GM18507 (cell line): ENCODE measurements around the gene AGBL1.
"Not testable (repeated sequence)": the region's sequence is repeated elsewhere in the genome, so short reads cannot be mapped to it uniquely, and the experiment has no call there.

Experiments
- DNase-seq: peaks from one replicate; pipeline ENCODE4 v3.0.0; 2011; ENCODE audit warnings: low read depth; ENCODE audit not compliant: insufficient read length; ENCODE audit errors: extremely low spot score
- FAIRE-seq: peaks from 2 replicates; lab custom pipeline; 2011; peaks lifted over from hg19 to GRCh38; lab: Jason Lieb, UNC

AGBL1 gene

GRCh38 chr15:86917361-86917671 is 837.6 kb downstream of the AGBL1 start:
- FAIRE-seq: no peak
- no peak for DNase-seq

- FAIRE-seq (no peak), DNase-seq (no peak)
Observed at GRCh38 chr15:86919581-86919980, 839.9 kb downstream of the AGBL1 start.

DNA sequence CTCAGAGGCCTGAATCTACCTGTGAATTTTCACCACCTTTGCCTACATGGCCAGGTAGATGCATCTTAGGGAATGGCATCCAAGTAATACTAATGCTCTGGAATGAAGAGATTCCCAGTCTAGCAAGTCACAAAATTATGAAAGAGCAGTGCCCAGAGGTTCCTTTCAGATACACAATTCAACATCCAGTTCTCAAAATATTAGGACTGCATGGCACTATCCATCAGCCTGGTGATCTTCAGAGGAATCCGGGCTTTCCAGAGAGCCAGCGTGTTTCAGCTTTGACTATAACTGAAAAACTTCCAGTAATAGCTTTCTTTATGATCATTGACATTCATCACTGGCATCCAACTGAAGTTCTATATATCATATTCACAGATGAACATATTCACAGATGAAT is 849.8 kb downstream of the AGBL1 start:
- no peak for FAIRE-seq
- DNase-seq: no peak

DNA sequence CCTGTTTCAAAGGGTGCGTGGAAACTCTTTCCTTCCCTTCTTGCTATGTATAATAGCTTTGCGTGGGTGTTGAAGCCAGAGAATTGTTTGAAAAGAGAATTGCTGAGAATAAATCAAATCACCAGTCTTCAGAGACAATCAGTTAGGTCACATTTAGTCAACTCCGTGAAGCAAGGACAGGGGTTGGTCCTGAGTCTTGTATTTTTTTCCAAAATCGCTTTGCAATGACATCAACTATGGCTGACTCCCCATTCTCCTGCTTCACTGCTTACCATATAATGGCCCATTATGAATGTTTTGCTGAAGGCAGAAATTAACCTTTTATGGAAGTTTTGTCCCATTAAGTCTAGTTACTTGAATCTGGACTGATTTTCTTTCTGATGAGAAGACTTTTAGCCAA is 852.8 kb downstream of the AGBL1 start:
- FAIRE-seq (no peak), DNase-seq (no peak)

GRCh38 chr15:86935841-86936240 is 856.2 kb downstream of the AGBL1 start:
- DNase-seq (no peak), FAIRE-seq (no peak)

DNA sequence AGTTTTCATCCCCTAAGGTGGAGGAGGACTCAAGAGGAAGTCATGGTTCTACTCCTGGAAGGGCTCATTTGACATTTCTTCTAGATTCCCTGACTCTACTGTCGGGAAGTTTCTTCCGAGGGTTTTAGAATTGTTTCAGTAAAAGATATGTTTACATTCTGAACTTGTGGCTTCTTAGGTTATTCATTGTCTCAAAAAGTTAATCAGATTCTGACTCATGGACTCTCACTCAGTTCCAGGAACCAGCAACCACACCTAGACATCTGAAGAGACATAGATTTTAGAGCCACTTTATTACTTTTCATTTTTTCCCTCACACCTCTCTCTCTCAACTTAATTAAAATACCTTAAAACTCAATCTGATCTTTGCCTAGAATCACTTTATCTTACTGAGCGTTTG is 862.6 kb downstream of the AGBL1 start:
- no peak for FAIRE-seq

DNA sequence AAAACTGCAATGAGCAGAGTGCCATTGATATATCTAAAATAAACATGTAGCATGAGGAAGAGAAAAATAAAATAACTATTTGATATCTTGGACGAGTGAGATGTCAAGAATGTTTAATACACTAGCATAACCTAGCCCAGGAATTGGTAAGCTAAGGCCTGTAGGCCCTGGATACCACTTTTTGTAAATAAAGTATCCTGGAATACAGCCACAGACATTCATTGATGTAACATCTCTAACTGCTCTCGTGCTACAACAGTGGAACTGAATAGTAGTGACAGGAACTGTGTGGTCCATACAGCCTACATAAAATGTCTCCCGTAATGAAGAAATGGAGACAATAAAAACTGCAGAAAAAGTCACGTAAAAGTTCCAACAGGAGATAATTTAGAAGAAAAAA is 869.0 kb downstream of the AGBL1 start:
- no peak for FAIRE-seq
- no peak for DNase-seq

More for the DNA sequence above, 862.6 kb downstream of the AGBL1 start:
- no peak for DNase-seq

DNA sequence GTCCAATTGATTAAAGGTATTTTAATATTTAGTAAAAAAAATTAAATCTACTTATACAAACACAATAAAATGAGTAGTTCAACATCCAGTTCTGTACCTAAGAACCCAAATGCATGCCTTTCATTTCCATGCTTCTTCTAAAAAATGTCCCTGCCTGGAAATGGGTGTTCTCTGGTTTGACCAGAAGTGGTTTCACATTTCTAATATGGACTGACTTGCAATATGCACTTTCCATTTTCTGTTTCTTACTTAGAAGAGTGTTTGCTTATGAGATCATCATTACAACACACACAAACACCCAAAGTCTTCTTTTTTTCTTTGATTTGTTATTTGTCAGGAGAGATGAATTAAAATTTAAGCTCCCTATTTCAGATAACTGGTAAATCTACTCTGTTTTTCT is 879.6 kb downstream of the AGBL1 start:
- FAIRE-seq (no peak), DNase-seq (no peak)

GRCh38 chr15:86961669-86962068 is 882.0 kb downstream of the AGBL1 start:
- FAIRE-seq (no peak), DNase-seq (no peak)

DNA sequence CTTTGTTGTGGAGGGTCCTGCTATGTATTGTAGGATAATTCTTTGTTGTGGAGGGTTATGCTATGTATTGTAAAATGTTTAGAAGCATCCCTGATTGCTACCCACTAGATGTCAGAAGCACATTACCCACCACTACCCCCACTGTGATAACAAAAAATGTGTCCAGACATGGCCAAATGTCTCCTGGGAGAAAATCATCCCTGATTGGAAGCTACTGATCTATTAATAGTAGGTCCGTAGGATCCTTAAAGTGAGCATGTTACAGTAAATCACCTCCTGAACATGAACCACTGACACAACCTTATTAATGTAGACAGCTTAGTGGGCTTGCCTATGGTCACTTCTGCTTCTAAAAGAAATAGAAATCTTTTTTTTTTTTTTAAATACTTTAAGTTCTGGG is 884.6 kb downstream of the AGBL1 start:
- DNase-seq (no peak), FAIRE-seq (no peak)

DNA sequence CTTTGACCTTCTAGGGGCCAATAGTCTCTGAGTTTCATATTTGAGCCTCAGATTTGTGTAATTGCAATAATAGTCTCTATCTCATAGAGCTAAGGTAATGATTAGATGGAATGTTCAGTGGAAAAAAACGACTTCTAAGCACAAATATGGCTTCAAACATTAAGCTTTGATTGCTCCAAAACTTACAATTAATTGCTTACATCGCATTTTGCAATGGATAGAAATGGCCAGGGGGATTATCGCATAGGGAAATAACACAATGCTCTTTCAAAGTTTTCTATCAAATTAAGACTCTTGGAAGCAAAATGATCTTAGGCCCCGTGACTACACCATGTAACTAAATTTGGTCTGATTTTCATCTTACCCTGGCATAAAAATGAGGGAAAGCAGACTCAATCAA is 888.6 kb downstream of the AGBL1 start:
- DNase-seq (no peak), FAIRE-seq (no peak)

GRCh38 chr15:86969364-86969763 is 889.7 kb downstream of the AGBL1 start:
- no peak for DNase-seq
- no peak for FAIRE-seq

- FAIRE-seq (no peak), DNase-seq (no peak)
Observed at GRCh38 chr15:86973284-86973844, 893.7 kb downstream of the AGBL1 start.

DNA sequence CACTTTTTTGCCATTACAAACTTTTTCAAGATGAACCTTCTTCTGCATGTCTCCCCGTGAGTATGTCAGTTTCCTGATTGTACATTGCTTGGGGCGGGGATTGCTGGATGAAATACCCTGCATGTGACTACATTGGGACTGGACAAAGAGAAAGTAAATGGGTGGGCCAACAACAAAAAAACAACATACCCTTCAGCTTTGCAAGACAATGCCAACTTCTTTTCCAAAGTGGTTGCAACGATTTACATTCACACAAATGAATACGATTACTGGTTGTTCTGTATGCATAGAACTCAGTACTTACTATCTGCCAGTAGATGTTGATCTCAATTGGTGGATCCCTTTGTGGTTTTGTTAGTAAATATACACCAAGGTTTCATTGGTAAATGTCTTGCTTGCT is 908.4 kb downstream of the AGBL1 start:
- no peak for DNase-seq
- no peak for FAIRE-seq

DNA sequence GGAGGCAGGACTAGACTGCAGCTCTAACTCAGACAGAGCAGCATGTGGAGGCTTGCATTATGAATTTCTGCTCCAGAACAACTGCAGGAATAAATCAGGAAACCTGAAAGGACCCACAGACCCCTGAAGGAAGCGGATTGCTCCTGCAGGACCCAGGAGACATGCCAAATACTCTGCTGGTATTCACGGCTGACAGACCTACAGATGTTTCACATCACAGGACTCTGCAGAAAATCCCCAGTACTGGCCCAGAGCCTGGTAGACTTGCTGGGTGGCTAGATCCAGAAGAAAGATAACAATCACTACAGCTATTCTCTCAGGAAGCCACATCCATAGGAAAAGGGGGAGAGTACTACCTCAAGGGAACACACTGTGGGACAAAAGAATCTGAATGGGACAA is 942.1 kb downstream of the AGBL1 start:
- no peak for FAIRE-seq
- no peak for DNase-seq

GRCh38 chr15:87031540-87032230 is 952.0 kb downstream of the AGBL1 start:
- no peak for FAIRE-seq
- DNase-seq: no peak

- FAIRE-seq (no peak), DNase-seq (no peak)
Observed at GRCh38 chr15:87032295-87032694, 952.6 kb downstream of the AGBL1 start.

DNA sequence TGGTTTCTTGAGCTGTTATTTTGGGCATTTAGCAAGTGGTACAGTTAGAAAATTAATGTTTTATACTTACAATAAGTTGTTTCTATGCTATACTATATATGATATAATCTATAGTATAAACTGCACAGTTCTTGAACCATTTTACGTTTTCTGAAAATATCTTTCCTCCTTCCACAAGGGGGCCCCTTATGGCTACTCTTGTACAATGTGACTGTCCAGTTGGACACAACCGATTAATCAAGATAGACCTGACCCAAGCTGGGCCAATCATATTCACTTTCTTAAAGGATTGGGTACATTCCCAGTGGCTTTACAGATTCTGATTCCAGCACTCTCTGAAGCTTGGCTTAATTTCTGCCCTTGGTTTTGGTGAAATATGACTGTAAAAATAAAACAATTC is 953.4 kb downstream of the AGBL1 start:
- DNase-seq (no peak), FAIRE-seq (no peak)

DNA sequence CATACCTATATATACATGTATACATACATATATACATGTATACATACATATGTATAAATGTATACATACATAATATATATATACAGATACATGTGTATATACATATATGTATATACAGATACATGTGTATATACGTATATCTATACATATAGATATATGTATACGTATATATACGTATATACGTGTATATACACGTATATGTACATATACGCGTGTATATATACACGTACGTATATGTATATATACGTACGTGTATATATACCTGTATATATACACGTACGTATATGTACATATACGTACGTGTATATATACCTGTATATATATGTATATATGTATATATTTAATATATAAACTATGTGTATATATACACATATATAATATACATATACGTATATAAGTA is 955.2 kb downstream of the AGBL1 start:
- DNase-seq (no peak), FAIRE-seq (no peak)

DNA sequence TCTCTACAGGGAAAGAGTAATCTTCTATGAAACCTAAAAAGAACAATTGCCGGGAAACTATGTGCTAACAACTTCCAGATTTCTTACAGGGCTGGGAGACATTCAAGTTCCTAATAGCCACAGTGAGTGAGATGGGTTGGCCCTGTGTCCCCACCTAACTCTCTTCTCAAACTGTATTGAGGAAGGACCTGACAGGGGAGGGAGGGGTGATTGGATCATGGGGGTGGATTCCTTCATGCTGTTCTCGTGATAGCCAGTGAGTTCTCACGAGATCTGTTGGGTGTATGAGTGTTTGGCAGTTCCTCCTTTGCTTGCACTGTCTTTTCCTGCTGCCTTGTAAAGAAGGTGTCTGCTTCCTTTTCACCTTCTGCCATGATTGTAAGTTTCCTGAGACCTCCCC is 958.7 kb downstream of the AGBL1 start:
- DNase-seq: no peak
- FAIRE-seq: no peak

GRCh38 chr15:87042619-87043018 is 962.9 kb downstream of the AGBL1 start:
- DNase-seq, FAIRE-seq: not testable (repeated sequence)

DNA sequence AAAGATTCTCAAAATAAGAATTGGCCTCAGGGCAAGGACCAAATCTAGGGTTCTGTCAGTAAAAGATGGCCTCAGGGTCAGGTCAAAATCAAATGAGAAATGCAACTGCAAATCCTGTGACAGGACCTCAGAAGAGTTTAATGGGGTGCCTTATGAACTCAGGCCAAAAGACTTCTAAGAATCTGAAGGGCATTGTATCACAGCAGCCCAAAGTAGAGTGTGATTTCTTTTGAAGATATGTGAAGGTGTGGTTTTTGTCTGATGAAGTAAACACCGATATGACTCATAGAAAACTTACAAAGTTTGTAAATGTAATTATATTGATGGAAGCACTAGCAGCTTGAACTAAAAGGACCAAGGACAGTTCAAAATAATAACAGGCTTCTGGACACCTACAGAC is 966.1 kb downstream of the AGBL1 start:
- DNase-seq (no peak), FAIRE-seq (no peak)
